GM11168 (cell line): ENCODE results near the gene ATP7B.
"Not testable (repeated sequence)": the region's sequence is repeated elsewhere in the genome, so short reads cannot be mapped to it uniquely, and the experiment has no call there.

Experiments used
- in situ Hi-C: fragments of 300-500 bp; cut with MboI; formaldehyde crosslinking; loops from one replicate; pipeline ENCODE4 v1.12.0; 2022; ENCODE audit warnings: low sequenced_read_pairs; ENCODE audit not compliant: unreplicated experiment

The ATP7B gene

GRCh38 chr13:51925865-51926527, 85.3 kb downstream of the ATP7B start:
- in situ Hi-C loops = no loop called here

GRCh38 chr13:51924756-51925544, 86.3 kb downstream of the ATP7B start:
- in situ Hi-C loops = no loop called here

- in situ Hi-C loops = no loop called here
These were observed 87.2 kb downstream of the ATP7B start for GRCh38 chr13:51923983-51924539.

- in situ Hi-C loops = no loop called here
These were observed 88.3 kb downstream of the ATP7B start for GRCh38 chr13:51922771-51923480.

- in situ Hi-C loops = no loop called here
These were observed 89.2 kb downstream of the ATP7B start for GRCh38 chr13:51921790-51922740.

- in situ Hi-C loops = no loop called here
These were observed 90.5 kb downstream of the ATP7B start for GRCh38 chr13:51920786-51921185.

- in situ Hi-C loops = no loop called here
These were observed 91.0 kb downstream of the ATP7B start for GRCh38 chr13:51920267-51920666.

GRCh38 chr13:51919531-51919930, 91.7 kb downstream of the ATP7B start:
- in situ Hi-C loops = no loop called here

GRCh38 chr13:51916962-51917361, 94.3 kb downstream of the ATP7B start:
- in situ Hi-C loops = no loop called here

GRCh38 chr13:51916051-51916818, 95.0 kb downstream of the ATP7B start:
- in situ Hi-C loops = no loop called here

- in situ Hi-C loops = no loop called here
These were observed 97.1 kb downstream of the ATP7B start for GRCh38 chr13:51914137-51914493.

- in situ Hi-C loops = no loop called here
These were observed 97.7 kb downstream of the ATP7B start for GRCh38 chr13:51913421-51914136.

- in situ Hi-C loops = no loop called here
These were observed 98.6 kb downstream of the ATP7B start for GRCh38 chr13:51912511-51913225.

GRCh38 chr13:51912091-51912490, 99.2 kb downstream of the ATP7B start:
- in situ Hi-C loops = no loop called here

- in situ Hi-C loops = no loop called here
These were observed 100.7 kb downstream of the ATP7B start for GRCh38 chr13:51910508-51910907.

GRCh38 chr13:51909265-51909664, 102.0 kb downstream of the ATP7B start:
- in situ Hi-C loops = not testable (repeated sequence)

GRCh38 chr13:51907040-51907732, 104.1 kb downstream of the ATP7B start:
- in situ Hi-C loops = no loop called here
